GM20000 (cell line): ENCODE data around the gene NBL1.
"Not testable (repeated sequence)": the region's sequence is repeated elsewhere in the genome, so short reads cannot be mapped to it uniquely, and the experiment has no call there.

Experiments
- DNase-seq: peaks from one replicate; pipeline ENCODE4 v3.0.0; 2012; ENCODE audit warnings: low spot score
- TF ChIP-seq, protein P1 (sequence below): IDR thresholded peaks from 2 replicates; pipeline ENCODE4 v1.5.1; 2012; ENCODE audit warnings: mild to moderate bottlenecking, control low read depth; ENCODE audit errors: extremely low read depth, missing control alignments

The NBL1 gene

DNA sequence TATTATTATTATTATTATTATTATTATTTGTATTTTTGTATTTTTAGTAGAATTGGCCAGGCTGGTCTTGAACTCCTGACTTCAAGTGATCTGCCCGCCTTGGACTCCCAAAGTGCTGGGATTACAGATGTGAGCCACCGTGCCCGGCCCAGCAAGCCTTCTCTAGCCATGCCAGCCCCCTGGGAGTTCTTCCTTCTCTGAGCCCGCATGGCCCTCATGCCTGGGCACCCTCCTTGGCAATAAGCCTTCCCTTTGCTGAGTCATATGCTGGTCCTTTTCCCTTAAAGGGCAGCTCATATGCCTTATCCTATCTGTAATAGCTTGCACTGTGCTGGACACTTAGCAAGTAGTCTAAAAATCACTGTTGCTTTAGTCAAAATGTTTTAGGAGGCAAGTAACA lies 8.5 kb upstream of the NBL1 start:
- DNase-seq = no peak
- TF ChIP-seq, protein P1, sequence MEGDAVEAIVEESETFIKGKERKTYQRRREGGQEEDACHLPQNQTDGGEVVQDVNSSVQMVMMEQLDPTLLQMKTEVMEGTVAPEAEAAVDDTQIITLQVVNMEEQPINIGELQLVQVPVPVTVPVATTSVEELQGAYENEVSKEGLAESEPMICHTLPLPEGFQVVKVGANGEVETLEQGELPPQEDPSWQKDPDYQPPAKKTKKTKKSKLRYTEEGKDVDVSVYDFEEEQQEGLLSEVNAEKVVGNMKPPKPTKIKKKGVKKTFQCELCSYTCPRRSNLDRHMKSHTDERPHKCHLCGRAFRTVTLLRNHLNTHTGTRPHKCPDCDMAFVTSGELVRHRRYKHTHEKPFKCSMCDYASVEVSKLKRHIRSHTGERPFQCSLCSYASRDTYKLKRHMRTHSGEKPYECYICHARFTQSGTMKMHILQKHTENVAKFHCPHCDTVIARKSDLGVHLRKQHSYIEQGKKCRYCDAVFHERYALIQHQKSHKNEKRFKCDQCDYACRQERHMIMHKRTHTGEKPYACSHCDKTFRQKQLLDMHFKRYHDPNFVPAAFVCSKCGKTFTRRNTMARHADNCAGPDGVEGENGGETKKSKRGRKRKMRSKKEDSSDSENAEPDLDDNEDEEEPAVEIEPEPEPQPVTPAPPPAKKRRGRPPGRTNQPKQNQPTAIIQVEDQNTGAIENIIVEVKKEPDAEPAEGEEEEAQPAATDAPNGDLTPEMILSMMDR = no peak

DNA sequence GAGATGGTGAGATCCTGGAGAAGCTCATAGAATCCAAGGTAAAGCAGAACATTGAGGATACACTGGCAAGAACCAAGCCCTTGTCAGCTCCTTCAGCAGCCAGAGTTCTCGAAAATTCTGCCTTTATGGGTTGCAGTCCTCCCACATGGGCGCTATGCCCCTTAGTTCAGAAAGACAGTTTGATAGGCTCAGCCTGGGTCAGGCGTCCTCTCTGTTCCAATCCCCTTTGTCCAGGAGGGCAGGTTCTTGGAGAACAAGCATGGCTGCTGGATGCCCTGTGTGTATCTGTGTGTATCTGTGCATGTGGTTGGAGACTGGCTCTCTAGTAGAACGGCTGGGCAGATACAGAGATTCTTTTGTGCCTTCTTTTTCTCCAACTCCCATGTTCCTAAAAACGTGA lies 8.0 kb upstream of the NBL1 start:
- no peak for DNase-seq
- TF ChIP-seq, protein P1 = no peak

DNA sequence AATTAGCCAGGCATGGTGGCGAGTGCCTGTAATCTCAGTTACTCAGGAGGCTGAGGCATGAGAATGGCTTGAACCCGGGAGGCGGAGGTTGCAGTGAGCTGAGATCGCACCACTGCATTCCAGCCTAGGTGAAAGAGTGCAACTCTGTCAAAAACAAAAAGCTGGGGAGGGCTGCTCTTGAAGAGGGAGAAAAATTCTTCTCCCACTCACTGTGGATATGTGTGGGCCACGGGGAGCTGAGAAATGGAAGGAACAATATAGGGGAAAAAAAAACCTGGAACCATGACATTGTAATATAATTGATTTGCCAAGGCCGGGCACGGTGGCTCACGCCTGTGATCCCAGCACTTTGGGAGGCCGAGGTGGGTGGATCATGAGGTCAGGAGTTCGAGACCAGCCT lies 7.4 kb upstream of the NBL1 start:
- DNase-seq = not testable (repeated sequence)

DNA sequence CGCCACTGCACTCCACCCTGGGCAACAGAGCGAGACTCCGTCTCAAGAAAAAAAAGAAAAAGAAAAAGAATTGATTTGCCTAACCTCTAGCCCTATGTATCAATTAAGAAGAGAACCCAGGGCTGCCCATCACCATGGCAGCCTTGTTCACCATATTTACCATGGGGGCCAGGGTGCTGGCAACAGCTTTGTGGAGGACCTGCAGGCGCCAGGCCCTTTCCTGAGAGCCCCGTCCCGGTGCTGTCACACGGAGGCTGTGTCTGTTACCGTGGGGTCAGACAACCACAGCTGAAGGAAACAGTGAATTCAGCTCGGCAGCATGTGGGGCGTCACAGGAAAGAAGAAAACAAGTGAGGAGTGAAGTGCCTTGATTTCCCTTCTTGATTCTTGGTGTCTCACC lies 6.5 kb upstream of the NBL1 start:
- no peak for DNase-seq
- TF ChIP-seq, protein P1 = no peak

DNA sequence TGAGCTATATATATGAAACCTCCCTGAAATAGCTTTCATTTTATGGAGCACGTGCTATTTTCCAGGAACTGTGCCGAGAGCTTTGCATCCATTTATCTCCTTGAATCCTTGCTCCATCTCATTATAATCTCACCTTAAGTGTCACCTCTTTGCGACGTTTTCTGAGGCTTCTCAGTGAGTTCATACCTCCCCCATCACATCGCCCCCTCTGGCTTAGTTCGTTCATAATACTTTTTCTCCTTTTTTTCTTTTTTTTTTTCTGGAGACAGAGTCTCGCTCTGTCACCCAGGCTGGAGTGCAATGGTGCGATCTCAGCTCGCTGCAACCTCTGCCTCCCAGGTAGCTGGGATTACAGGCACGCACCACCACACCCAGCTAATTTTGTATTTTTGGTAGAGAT lies 4.9 kb upstream of the NBL1 start:
- not testable (repeated sequence) for DNase-seq

DNA sequence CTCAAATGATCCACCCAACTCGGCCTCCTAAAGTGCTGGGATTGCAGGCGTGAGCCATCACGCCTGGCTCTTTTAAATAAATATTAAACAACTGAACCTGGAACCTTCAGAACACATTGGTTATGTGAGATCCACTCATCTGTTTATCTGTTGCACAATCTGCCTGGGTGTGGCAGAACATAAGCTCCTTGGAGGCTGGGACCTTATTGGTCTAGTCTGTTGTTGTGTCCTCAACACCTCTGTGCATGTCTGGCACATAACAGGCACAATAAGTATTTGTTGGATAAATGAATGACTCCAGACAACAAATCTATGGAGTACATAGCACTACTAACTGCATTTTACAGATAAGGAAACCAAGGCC lies 4.1 kb upstream of the NBL1 start:
- TF ChIP-seq, protein P1 = no peak
- no peak for DNase-seq

DNA sequence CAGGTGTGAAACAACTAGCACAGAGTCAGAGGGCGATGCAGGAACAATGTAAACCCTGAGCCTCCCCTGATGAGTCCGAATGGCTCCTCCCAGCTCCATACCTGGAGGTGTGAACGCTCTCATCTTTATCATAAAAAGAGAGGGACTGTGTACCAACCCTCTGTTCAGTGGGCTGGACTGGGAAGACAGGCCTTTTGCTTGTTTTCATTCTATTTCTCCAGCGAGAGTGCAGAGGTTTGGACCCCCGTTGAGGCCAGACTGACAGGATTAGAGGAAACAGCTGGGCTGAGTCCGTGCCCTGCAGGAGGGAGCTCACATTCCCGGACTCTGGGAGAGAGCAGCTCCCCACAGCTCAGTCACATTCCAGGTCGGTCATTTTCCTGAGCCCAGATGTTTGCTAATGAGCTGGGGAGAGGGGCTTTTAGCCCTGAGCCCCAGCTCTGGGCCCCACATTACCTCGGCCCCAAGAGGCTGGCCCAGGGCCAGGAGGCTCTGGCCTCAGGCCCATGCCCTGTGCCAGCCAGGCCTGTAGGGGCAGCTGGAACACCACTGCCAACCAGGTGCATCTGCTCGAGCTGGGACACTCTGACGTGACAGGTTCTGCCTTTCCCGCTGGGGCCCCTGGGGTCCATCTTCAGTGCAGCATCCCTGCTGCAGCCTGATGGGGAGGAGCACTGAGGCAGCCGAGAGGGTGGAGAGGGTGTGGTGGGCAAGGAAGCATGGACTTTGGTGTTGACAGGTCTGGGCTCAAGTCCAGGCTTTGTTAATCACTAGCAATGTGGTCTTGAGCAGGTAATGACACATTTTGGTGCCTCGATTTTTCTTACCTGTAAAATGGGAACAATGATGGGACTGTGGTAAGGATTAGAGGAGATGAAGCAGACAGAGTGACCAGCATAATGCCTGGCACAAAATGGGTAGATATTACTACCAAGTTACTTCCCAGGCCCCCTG lies 3.5 kb upstream of the NBL1 start:
- TF ChIP-seq, protein P1 = no peak
- DNase-seq = no peak

DNA sequence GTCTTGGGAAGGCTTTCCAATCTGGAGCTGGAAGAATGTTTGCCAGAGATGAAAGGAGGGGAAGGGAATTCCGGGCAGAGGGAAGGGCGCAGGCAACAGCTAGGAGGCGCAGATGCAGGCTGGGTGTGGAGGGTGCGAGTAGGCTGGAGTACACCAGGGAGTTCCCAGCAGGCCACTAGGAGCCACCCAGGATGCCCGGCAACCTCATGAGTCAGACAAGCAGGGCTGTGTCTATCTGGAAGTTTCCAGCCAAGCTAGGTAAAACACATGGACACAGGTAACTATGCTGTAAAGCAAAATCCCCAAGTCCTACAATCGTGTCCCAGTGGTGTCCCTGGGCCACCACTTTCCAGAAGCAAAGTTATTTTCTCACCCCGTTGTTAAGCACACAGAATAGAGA lies 990 bp upstream of the NBL1 start:
- no peak for DNase-seq
- TF ChIP-seq, protein P1 = no peak

DNA sequence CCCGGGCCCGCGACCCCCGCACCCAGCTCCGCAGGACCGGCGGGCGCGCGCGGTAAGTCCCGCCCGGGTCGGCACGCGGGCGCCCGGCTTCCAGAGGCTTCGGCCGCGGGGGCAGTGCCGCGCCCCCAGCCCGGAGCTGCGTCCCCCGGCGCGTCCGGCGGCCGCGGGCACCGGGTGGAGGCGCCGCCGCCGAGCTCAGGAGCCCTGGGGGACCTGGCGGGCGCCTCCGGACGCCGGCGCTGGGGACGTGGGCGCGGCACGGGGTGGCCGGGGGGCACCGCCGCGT lies 227 bp downstream of the NBL1 start:
- TF ChIP-seq, protein P1 = no peak
- peak; percentile 77 for DNase-seq
